ENCODE data around the gene TGFBRAP1.

DNA sequence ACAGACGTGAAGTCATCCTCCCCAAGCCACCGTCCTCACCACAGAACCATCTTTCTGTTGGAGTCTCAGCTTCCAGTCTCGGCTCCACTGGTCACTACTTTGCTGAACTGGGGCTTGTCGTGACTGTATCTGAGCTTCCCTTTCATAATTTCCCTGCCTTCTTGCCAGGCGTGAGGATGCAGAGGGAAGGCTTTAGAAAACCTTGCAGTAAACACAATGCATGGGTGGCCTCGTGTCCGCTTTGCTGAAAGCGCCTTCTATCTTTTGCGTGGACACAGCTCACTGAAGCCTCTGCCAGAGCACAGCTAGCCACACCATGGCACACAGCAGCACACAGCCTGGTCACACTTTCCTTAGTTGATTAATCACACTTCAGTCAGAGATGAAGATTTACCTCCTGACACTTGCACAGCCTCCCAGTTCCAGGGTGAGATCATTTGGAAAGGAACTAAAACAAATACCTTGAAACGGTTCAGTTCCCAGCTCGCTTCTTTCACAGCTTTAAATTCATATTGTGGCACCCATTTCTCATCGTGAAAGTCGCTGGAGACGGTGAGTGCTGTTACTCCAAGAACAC, 90.8 kb downstream of the TGFBRAP1 start:
- TF ChIP-seq, protein P1, sequence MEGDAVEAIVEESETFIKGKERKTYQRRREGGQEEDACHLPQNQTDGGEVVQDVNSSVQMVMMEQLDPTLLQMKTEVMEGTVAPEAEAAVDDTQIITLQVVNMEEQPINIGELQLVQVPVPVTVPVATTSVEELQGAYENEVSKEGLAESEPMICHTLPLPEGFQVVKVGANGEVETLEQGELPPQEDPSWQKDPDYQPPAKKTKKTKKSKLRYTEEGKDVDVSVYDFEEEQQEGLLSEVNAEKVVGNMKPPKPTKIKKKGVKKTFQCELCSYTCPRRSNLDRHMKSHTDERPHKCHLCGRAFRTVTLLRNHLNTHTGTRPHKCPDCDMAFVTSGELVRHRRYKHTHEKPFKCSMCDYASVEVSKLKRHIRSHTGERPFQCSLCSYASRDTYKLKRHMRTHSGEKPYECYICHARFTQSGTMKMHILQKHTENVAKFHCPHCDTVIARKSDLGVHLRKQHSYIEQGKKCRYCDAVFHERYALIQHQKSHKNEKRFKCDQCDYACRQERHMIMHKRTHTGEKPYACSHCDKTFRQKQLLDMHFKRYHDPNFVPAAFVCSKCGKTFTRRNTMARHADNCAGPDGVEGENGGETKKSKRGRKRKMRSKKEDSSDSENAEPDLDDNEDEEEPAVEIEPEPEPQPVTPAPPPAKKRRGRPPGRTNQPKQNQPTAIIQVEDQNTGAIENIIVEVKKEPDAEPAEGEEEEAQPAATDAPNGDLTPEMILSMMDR (IDR thresholded peaks at IDR 0.05; ENCODE audit: low read depth, low read length, missing input control), result no peak
- TF ChIP-seq JUND (IDR thresholded peaks at IDR 0.05) (no peak), TAF1 (conservative IDR thresholded peaks at IDR 0.05) (no peak)

Data from liver (tissue), 3 donors.